Astrocyte (in vitro differentiated cells and primary cell): Measurements from ENCODE around the gene PATL2.

ENCODE experiments used
- EZH2 ChIP-seq: IDR thresholded peaks from 2 replicates; pipeline ENCODE4 v1.6.1; 2012; ENCODE audit warnings: mild to moderate bottlenecking, low read length, inconsistent platforms; ENCODE audit not compliant: insufficient read depth
- TF ChIP-seq, protein P1 (sequence below): IDR thresholded peaks from 2 replicates; pipeline ENCODE4 v1.5.1; 2011; ENCODE audit warnings: low read depth, mild to moderate bottlenecking, inconsistent platforms, low read length, moderate library complexity; ENCODE audit not compliant: insufficient read depth

GRCh38 chr15:44713006-44713966 is 2.2 kb upstream of the PATL2 start:
- TF ChIP-seq, protein P1, sequence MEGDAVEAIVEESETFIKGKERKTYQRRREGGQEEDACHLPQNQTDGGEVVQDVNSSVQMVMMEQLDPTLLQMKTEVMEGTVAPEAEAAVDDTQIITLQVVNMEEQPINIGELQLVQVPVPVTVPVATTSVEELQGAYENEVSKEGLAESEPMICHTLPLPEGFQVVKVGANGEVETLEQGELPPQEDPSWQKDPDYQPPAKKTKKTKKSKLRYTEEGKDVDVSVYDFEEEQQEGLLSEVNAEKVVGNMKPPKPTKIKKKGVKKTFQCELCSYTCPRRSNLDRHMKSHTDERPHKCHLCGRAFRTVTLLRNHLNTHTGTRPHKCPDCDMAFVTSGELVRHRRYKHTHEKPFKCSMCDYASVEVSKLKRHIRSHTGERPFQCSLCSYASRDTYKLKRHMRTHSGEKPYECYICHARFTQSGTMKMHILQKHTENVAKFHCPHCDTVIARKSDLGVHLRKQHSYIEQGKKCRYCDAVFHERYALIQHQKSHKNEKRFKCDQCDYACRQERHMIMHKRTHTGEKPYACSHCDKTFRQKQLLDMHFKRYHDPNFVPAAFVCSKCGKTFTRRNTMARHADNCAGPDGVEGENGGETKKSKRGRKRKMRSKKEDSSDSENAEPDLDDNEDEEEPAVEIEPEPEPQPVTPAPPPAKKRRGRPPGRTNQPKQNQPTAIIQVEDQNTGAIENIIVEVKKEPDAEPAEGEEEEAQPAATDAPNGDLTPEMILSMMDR = no peak
- no peak for TF ChIP-seq EZH2
